ENCODE results near the gene DISP2. TPM values are rescaled to one million over a fixed set of nuclear protein-coding genes. Genes with fewer than 3 reads are reported as not detected.
A peak's percentile ranks its signal among the peaks of the same experiment; 100 is the strongest.

The DISP2 gene
- total and polyA plus RNA-seq, 9 of the 15 experiments (the other 6 are each of a cell fraction or from before 2014, with no cell fraction given): 0.06 to 0.89 (median 0.15) TPM; not detected in 1

- TF ChIP-seq CHD7 (IDR thresholded peaks at IDR 0.05; ENCODE audit: low read depth, low read length) (no peak), CXXC5 (CRISPR knock-in tag; IDR thresholded peaks at IDR 0.05) (peak; percentile 93), NELFE (IDR thresholded peaks at IDR 0.05; ENCODE audit: insufficient read depth, insufficient read length) (no peak), ILK (tag; IDR thresholded peaks at IDR 0.05; ENCODE audit: borderline replicate concordance, low read depth) (no peak), RAD21 (CRISPR knock-in tag; conservative IDR thresholded peaks at IDR 0.05 in 1 of 2, IDR thresholded peaks at IDR 0.05 in 1 of 2) (no peak), RFX5 (IDR thresholded peaks at IDR 0.05; ENCODE audit: low read depth, low read length) (no peak), ZSCAN29 (IDR thresholded peaks at IDR 0.05) (no peak), MTA3 (IDR thresholded peaks at IDR 0.05; ENCODE audit: borderline replicate concordance) (peak; percentile 67), SETDB1 (IDR thresholded peaks at IDR 0.05; ENCODE audit: low read length) (no peak)
- TF ChIP-seq, protein P1, sequence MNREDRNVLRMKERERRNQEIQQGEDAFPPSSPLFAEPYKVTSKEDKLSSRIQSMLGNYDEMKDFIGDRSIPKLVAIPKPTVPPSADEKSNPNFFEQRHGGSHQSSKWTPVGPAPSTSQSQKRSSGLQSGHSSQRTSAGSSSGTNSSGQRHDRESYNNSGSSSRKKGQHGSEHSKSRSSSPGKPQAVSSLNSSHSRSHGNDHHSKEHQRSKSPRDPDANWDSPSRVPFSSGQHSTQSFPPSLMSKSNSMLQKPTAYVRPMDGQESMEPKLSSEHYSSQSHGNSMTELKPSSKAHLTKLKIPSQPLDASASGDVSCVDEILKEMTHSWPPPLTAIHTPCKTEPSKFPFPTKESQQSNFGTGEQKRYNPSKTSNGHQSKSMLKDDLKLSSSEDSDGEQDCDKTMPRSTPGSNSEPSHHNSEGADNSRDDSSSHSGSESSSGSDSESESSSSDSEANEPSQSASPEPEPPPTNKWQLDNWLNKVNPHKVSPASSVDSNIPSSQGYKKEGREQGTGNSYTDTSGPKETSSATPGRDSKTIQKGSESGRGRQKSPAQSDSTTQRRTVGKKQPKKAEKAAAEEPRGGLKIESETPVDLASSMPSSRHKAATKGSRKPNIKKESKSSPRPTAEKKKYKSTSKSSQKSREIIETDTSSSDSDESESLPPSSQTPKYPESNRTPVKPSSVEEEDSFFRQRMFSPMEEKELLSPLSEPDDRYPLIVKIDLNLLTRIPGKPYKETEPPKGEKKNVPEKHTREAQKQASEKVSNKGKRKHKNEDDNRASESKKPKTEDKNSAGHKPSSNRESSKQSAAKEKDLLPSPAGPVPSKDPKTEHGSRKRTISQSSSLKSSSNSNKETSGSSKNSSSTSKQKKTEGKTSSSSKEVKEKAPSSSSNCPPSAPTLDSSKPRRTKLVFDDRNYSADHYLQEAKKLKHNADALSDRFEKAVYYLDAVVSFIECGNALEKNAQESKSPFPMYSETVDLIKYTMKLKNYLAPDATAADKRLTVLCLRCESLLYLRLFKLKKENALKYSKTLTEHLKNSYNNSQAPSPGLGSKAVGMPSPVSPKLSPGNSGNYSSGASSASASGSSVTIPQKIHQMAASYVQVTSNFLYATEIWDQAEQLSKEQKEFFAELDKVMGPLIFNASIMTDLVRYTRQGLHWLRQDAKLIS (CRISPR knock-in tag; IDR thresholded peaks at IDR 0.05): no peak
These were observed 69.2 kb downstream of the DISP2 start (continued) for GRCh38 chr15:40427188-40427587.

All from K562 (cell line).